Measurements from ENCODE around the gene ANKRD33B. TPM values are rescaled to one million over a fixed set of nuclear protein-coding genes. Genes with fewer than 3 reads are reported as not detected.

ANKRD33B gene
- total and polyA plus RNA-seq, 2 of the 8 experiments (the other 6 are each of a cell fraction or from before 2014, with no cell fraction given) = 6.9 to 20.6 TPM

DNA sequence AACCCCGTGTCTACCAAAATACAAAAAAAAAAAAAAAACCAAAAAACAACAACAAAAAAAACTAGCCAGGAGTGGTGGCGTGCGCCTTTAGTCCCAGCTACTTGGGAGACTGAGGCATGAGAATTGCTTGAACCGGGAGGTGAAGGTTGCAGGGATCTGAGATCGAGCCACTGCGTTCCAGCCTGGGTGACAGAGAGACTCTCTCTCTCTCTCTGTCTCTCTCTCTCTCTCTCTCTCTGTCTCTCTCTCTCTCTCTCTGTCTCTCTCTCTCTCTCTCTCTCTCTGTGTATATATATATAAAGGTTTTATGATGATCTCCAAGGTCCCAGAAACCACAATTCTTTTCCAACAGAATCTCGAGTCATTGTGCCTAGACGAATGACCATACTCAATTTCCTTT lies 18.8 kb upstream of the ANKRD33B start:
- Histone ChIP-seq H3K4ac (replicated peaks; ENCODE audit: insufficient read length, low read depth, low read length) (no peak overlapping the region), H3K27ac (ENCODE audit: low read depth, low read length) (no peak overlapping the region), H3K79me2 (ENCODE audit: control insufficient read depth in 1 of 2, insufficient read depth in 2 of 2, low read length in 2 of 2) (no peaks in the 10 kb centered on the region), H3K9ac (replicated peaks in 1 of 4; ENCODE audit: extremely low read depth in 1 of 4, low read depth in 3 of 4, low read length in 3 of 4) (no peak overlapping the region), H2BK12ac (ENCODE audit: low read depth, low read length) (no peak overlapping the region), H3K4me3 (ENCODE audit: extremely low read depth in 1 of 4, insufficient read depth in 2 of 4, low read depth in 3 of 4, low read length in 4 of 4) (no peak overlapping the region), H3K23ac (ENCODE audit: insufficient read length) (no peak overlapping the region), H2BK15ac (ENCODE audit: low read length) (no peak overlapping the region), H3K4me2 (ENCODE audit: insufficient read depth in 1 of 2, low read depth in 2 of 2, low read length in 2 of 2) (no peak overlapping the region), H4K20me1 (replicated peaks in 1 of 2; ENCODE audit: control insufficient read depth in 1 of 2, insufficient read depth in 2 of 2, low read length in 2 of 2) (peaks cover 0 to 2% of the 10 kb centered on the region in 2 experiments), H4K8ac (ENCODE audit: extremely low read depth, insufficient read depth, low read length) (no peak overlapping the region), H2BK20ac (ENCODE audit: low read length) (no peak overlapping the region), H3K4me1 (replicated peaks in 1 of 4; ENCODE audit: control insufficient read depth in 3 of 4, insufficient read depth in 4 of 4, low read length in 3 of 4) (peaks cover 0 to 8% (median 0%) of the 10 kb centered on the region in 4 experiments; a peak in 4 of 7 replicates), H2BK120ac (replicated peaks; ENCODE audit: low read depth, low read length) (no peak overlapping the region), H3K56ac (replicated peaks; ENCODE audit: insufficient read length, low read depth, low read length) (no peak overlapping the region), H4K5ac (ENCODE audit: insufficient read length, low read depth, low read length) (no peak overlapping the region), H3K18ac (ENCODE audit: extremely low read depth, low read length) (no peak overlapping the region), H3K14ac (ENCODE audit: insufficient read length) (no peak overlapping the region), H2AFZ (ENCODE audit: low read length) (no peak overlapping the region), H2AK5ac (ENCODE audit: low read depth, low read length) (no peak overlapping the region), H3K27me3 (replicated peaks in 1 of 4; ENCODE audit: control insufficient read depth in 3 of 4, extremely low read depth in 1 of 4, insufficient read depth in 3 of 4, low read length in 3 of 4) (no peaks in the 10 kb centered on the region), H4K91ac (replicated peaks; ENCODE audit: insufficient read length, low read length) (no peak overlapping the region), H3K36me3 (ENCODE audit: control insufficient read depth in 2 of 4, insufficient read depth in 4 of 4, low read length in 3 of 4) (no peaks in the 10 kb centered on the region), H3K23me2 (ENCODE audit: low read depth, low read length) (no peaks in the 10 kb centered on the region; the same call in 1 of the 2 replicates), H3K79me1 (ENCODE audit: low read depth, low read length) (no peaks in the 10 kb centered on the region), H3K9me3 (ENCODE audit: insufficient read depth in 2 of 2, low read depth in 1 of 2, low read length in 1 of 2) (peaks cover 6 to 8% of the 10 kb centered on the region in 2 experiments; a peak in 2 of 4 replicates), H2BK5ac (ENCODE audit: low read depth, low read length) (no peak overlapping the region)
- no peak for DNase-seq (ENCODE audit: low read depth in 1 of 2, low spot score in 2 of 2)
- FAIRE-seq = no peak
- POLR2A ChIA-PET (ENCODE audit: partially characterized antibody) = interaction anchor here (0.6 kb wide), 1 partner anchor 115 kb away, joined by 3 read pairs; no protein-coding TSS in a partner anchor
- WGBS, 2 experiments (ENCODE audit: extremely low coverage in 1 of 2, insufficient coverage in 1 of 2, insufficient read length in 1 of 2, insufficient replicate concordance in 2 of 2, low coverage in 1 of 2, low lambda C conversion rate in 2 of 2, missing lambda C conversion rate in 1 of 2) = 89% methylated on average over 8 of the region's 8 CpGs; no CpG with 5 or more reads in 1 of the 2 experiments
- no peak for TF ChIP-seq RFX5 (IDR thresholded peaks at IDR 0.05; ENCODE audit: borderline replicate concordance, low read depth, low read length)
- no peak for TF ChIP-seq HDAC2 (IDR thresholded peaks at IDR 0.05; ENCODE audit: borderline replicate concordance in 1 of 2, low read depth in 2 of 2, low read length in 2 of 2)
- no peak for TF ChIP-seq FOSL1 (IDR thresholded peaks at IDR 0.05; ENCODE audit: insufficient read depth, low read depth, low read length)
- no peak for TF ChIP-seq CBX8 (IDR thresholded peaks at IDR 0.05; ENCODE audit: borderline replicate concordance, low read depth, low read length)
- TF ChIP-seq, protein P1, sequence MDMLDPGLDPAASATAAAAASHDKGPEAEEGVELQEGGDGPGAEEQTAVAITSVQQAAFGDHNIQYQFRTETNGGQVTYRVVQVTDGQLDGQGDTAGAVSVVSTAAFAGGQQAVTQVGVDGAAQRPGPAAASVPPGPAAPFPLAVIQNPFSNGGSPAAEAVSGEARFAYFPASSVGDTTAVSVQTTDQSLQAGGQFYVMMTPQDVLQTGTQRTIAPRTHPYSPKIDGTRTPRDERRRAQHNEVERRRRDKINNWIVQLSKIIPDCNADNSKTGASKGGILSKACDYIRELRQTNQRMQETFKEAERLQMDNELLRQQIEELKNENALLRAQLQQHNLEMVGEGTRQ (IDR thresholded peaks at IDR 0.05; ENCODE audit: low read length) = no peak
- no peak for TF ChIP-seq YY1 (IDR thresholded peaks at IDR 0.05; ENCODE audit: low read depth, low read length)
- TF ChIP-seq TCF12 (IDR thresholded peaks at IDR 0.05; ENCODE audit: low read depth, low read length) = no peak
- no peak for TF ChIP-seq CHD2 (IDR thresholded peaks at IDR 0.05; ENCODE audit: low read length)
- no peak for TF ChIP-seq POLR2A (IDR thresholded peaks at IDR 0.05; ENCODE audit: control extremely low read depth in 1 of 2, low read depth in 2 of 2, low read length in 2 of 2)
- TF ChIP-seq POU5F1 (IDR thresholded peaks at IDR 0.05; ENCODE audit: low read depth, low read length) = no peak
- CTCF ChIA-PET (ENCODE audit: partially characterized antibody) = interaction anchor here (1.4 to 2.9 kb wide), 2 partner anchors 10 to 82 kb away, joined by 5 to 11 read pairs; no protein-coding TSS in a partner anchor
